HepG2 (cell line): ENCODE results near the gene FXYD1. TPM values are rescaled to one million over a fixed set of nuclear protein-coding genes. Genes with fewer than 3 reads are reported as not detected.

Experiments used
- ATAC-seq: fragments of 200-7000 bp; cut with Tn5 transposase; 3 replicates; pipeline ENCODE4 v1.9.1; 2020; ENCODE audit warnings: mild to moderate bottlenecking, moderate library complexity
- BruUV-seq: library from RNA; stranded (reverse); fragments of 400-500 nt; replicated peaks from 2 replicates; lab custom pipeline; 2021; lab: Mats Ljungman, UMichigan
- CTCF ChIA-PET: fragments of 300-600 bp; formaldehyde crosslinking; extraction: SDS; loops from one replicate; lab custom pipeline; 2021; ENCODE audit warnings: low total read pairs, inconsistent platforms, low intra/inter-chr PET ratio; lab: Yijun Ruan, JAX
- POLR2A ChIA-PET: fragments of 350-600 bp; sonication (Branson Sonifier 250); formaldehyde crosslinking; loops from one replicate; lab custom pipeline; 2020; ENCODE audit warnings: antibody characterized with exemption, inconsistent platforms; lab: Yijun Ruan, JAX
- DNase-seq: peaks from one replicate; pipeline ENCODE4 v3.0.0-alpha.2; 2015; ENCODE audit warnings: low spot score
- FAIRE-seq: peaks from 3 replicates; lab custom pipeline; 2011; peaks lifted over from hg19 to GRCh38; lab: Jason Lieb, UNC
- H2AFZ ChIP-seq: one replicate; pipeline ENCODE4 v1.6.1; 2011; ENCODE audit warnings: low read length, inconsistent platforms
- H3K27ac ChIP-seq: fragments of 300-600 bp; 3 replicates; pipeline ENCODE4 v1.8.0; 2011; ENCODE audit warnings: mixed run types, mild to moderate bottlenecking, mixed read lengths, low read length, inconsistent platforms; ENCODE audit not compliant: insufficient read depth; ENCODE audit errors: extremely low read length
- H3K27me3 ChIP-seq, 2 experiments: fragments of 200-600 bp in 1 of 2; 2 replicates in 1 of 2; 3 replicates in 1 of 2; pipeline versions ENCODE4 v1.6.0 to v1.8.0; 2011; ENCODE audit warnings: low read length in 2 of 2, mild to moderate bottlenecking in 2 of 2, moderate library complexity in 2 of 2, inconsistent platforms in 1 of 2; ENCODE audit not compliant: insufficient read depth in 2 of 2, control insufficient read depth in 1 of 2
- H3K36me3 ChIP-seq, 2 experiments: fragments of 200-600 bp in 1 of 2; replicated peaks in 1 of 2; 2 replicates in 1 of 2; 3 replicates in 1 of 2; pipeline versions ENCODE4 v1.5.1 to v1.8.0; 2011; ENCODE audit warnings: low read length in 2 of 2, inconsistent platforms in 1 of 2; ENCODE audit not compliant: insufficient read depth in 2 of 2, control insufficient read depth in 1 of 2
- H3K4me1 ChIP-seq: 2 replicates; pipeline ENCODE4 v1.5.1; 2012; ENCODE audit warnings: low read length, inconsistent platforms; ENCODE audit not compliant: insufficient read depth
- H3K4me2 ChIP-seq: 2 replicates; pipeline ENCODE4 v1.6.0; 2011; ENCODE audit warnings: low read depth, low read length, inconsistent platforms
- H3K4me3 ChIP-seq, 3 experiments: fragments of 200-600 bp in 1 of 3; sonication (generic), shearing (Covaris generic) in 1 of 3; replicated peaks in 1 of 3; 2 replicates each; pipeline ENCODE4 v1.5.1; 2011 to 2016; ENCODE audit warnings: low read length in 3 of 3, inconsistent platforms in 2 of 3, low read depth in 2 of 3, mild to moderate bottlenecking in 2 of 3, control low read depth in 1 of 3, mixed read lengths in 1 of 3; ENCODE audit not compliant: insufficient read depth in 1 of 3
- H3K79me2 ChIP-seq: one replicate; pipeline ENCODE4 v1.6.1; 2011; ENCODE audit warnings: low read length, inconsistent platforms; ENCODE audit not compliant: insufficient read depth
- H3K9ac ChIP-seq: 2 replicates; pipeline ENCODE4 v1.6.0; 2011; ENCODE audit warnings: mild to moderate bottlenecking, low read depth, low read length, inconsistent platforms; ENCODE audit not compliant: insufficient read depth
- H3K9me3 ChIP-seq: 2 replicates; pipeline ENCODE4 v1.5.1; 2012; ENCODE audit warnings: mild to moderate bottlenecking, low read length
- H4K20me1 ChIP-seq: 2 replicates; pipeline ENCODE4 v1.6.0; 2011; ENCODE audit warnings: inconsistent platforms, mild to moderate bottlenecking, low read length, moderate library complexity; ENCODE audit not compliant: insufficient read depth
- FOXP1 ChIP-seq, 2 experiments: fragments of 450-650 bp in 1 of 2; IDR thresholded peaks; 2 replicates each; pipeline ENCODE4 v1.6.1; 2017 to 2018; ENCODE audit warnings: antibody characterized with exemption in 1 of 2
- MYNN ChIP-seq: sonication (generic); formaldehyde crosslinking; IDR thresholded peaks from 2 replicates; pipeline ENCODE4 v1.4.0; 2020; ENCODE audit warnings: mild to moderate bottlenecking, low read depth, missing genetic modification reagents
- SETDB1 ChIP-seq: sonication (generic); formaldehyde crosslinking; IDR thresholded peaks from 2 replicates; pipeline ENCODE4 v1.5.1; 2020; ENCODE audit warnings: missing genetic modification reagents, mild to moderate bottlenecking, borderline replicate concordance
- ZNF768 ChIP-seq: sonication (generic); formaldehyde crosslinking; IDR thresholded peaks from 2 replicates; pipeline ENCODE4 v1.4.0; 2020; ENCODE audit warnings: missing genetic modification reagents
- WGBS: methylation state at CpG from one replicate; pipeline ENCODE4 v1.1.6; 2017; ENCODE audit warnings: low lambda C conversion rate; 5-methylcytosine and 5-hydroxymethylcytosine counted together
- in situ Hi-C: cut with HindIII; loops from 2 replicates; pipeline ENCODE4 v1.10.0; 2017; ENCODE audit warnings: low pct_unique_long_range_greater_than_20kb; ENCODE audit not compliant: extremely low pct_ligation_motif_present
- intact Hi-C: fragments of 100-400 bp; cut with micrococcal nuclease; formaldehyde crosslinking; loops from one replicate; pipeline ENCODE4 v1.10.0; 2022; ENCODE audit not compliant: unreplicated experiment
- polyA plus RNA-seq, 8 experiments: library from polyadenylated mRNA; depleted of rRNA in 3 of 8; stranded (reverse) in 7 of 8; unstranded in 1 of 8; fragments of >200 nt; fragmentation: Illumina TruSeq in 4 of 8; extraction: Trizol in 4 of 8; gene quantifications; 2 replicates each; pipeline versions ENCODE4 v1.2.1 to v1.2.3, GENCODE V29; 2011 to 2016; ENCODE audit warnings: low read depth in 4 of 8, missing spikeins in 1 of 8, mixed read lengths in 1 of 8; ENCODE audit not compliant: insufficient read depth in 1 of 8
- total RNA-seq, 5 experiments: library from RNA; depleted of rRNA; stranded (reverse); fragments of >200 nt; fragmentation: Illumina TruSeq; extraction: Trizol; gene quantifications; 2 replicates each; pipeline ENCODE4 v1.2.3, GENCODE V29; 2016; ENCODE audit warnings: low read depth in 1 of 5
- TF ChIP-seq, protein P1 (sequence below): sonication (generic); formaldehyde crosslinking; IDR thresholded peaks from 2 replicates; pipeline ENCODE4 v1.4.0; 2020; ENCODE audit warnings: mild to moderate bottlenecking, missing genetic modification reagents

The FXYD1 gene
- total and polyA plus RNA-seq, 2 of the 13 experiments (the other 11 are each of a cell fraction or from before 2014, with no cell fraction given): 31.2 TPM; not detected in 1

DNA sequence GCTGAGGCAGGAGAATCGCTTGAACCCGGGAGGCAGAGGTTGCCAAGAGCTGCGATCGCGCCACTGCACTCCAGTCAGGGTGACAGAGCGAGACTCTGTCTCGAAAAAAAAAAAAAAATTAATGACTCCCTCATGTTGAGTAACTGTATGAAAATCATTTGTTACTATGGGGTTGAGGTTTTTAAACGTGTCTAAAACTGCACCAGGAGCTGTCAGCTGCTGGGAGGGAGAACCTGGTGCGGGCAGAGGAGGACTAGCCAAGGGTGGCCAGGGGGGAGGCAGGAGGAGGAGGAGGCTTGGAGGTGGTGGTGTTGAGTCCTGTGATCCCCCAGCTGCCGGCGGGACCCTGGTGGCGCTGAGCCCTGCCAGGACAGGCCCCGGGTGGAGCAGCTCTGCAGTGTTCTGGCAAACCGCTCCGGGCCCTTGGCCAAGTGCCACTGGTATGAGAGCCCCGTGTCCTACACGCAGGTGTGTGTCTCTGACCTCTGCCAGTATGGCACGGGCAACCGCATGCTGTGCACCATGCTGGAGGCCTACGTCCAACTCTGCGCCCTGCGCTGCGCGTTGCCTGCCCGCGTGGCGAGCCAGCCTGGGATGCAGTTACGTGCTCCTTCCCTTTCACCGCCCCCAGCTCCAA, 40.1 kb upstream of the FXYD1 start:
- no peak overlapping the region for H2AFZ ChIP-seq
- no peaks in the 10 kb centered on the region for H3K9me3 ChIP-seq
- peaks cover 37% of the 10 kb centered on the region for H3K4me1 ChIP-seq
- CTCF ChIA-PET: no interaction called here
- no peak for DNase-seq
- BruUV-seq: no TSS peak
- no peaks in the 10 kb centered on the region for H3K36me3 ChIP-seq
- ATAC-seq: no peak; the same call in 2 of the 3 replicates
- H3K27ac ChIP-seq: no peak overlapping the region
- H3K4me3 ChIP-seq: no peak overlapping the region
- TF ChIP-seq SETDB1 (CRISPR knock-in tag) (no peak), FOXP1 (IDR thresholded peaks at IDR 0.05) (no peak), FOXP1 (CRISPR knock-in tag; IDR thresholded peaks at IDR 0.05) (no peak), MYNN (CRISPR knock-in tag) (no peak), ZNF768 (0 out of 2 replicates have a peak, but pooled peaks have one; percentile 33)
- TF ChIP-seq, protein P1, sequence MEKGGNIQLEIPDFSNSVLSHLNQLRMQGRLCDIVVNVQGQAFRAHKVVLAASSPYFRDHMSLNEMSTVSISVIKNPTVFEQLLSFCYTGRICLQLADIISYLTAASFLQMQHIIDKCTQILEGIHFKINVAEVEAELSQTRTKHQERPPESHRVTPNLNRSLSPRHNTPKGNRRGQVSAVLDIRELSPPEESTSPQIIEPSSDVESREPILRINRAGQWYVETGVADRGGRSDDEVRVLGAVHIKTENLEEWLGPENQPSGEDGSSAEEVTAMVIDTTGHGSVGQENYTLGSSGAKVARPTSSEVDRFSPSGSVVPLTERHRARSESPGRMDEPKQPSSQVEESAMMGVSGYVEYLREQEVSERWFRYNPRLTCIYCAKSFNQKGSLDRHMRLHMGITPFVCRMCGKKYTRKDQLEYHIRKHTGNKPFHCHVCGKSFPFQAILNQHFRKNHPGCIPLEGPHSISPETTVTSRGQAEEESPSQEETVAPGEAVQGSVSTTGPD (CRISPR knock-in tag): no peak
- TF ChIP-seq, all 625 proteins: peak for 1
- Histone ChIP-seq H4K20me1 (no peaks in the 10 kb centered on the region), H3K27me3 (peaks cover 0 to 4% of the 10 kb centered on the region in 2 experiments; a peak in 1 of 5 replicates), H3K4me2 (no peak overlapping the region), H3K9ac (no peak overlapping the region), H3K79me2 (no peaks in the 10 kb centered on the region)
- POLR2A ChIA-PET: no interaction called here
- in situ Hi-C loops: no loop called here
- intact Hi-C loops: no loop called here
- WGBS: 86% methylated on average over 18 of the region's 29 CpGs
- no peak for FAIRE-seq
